K562 (cell line): ENCODE measurements around the gene BIRC6. TPM values are rescaled to one million over a fixed set of nuclear protein-coding genes. Genes with fewer than 3 reads are reported as not detected.

Source experiments
- ATAC-seq: fragments of 200-7000 bp; cut with Tn5 transposase; 3 replicates; pipeline ENCODE4 v1.9.1; 2020; ENCODE audit warnings: moderate library complexity
- BruUV-seq: library from RNA; stranded (reverse); fragments of 400-500 nt; replicated peaks from 2 replicates; lab custom pipeline; 2021; lab: Mats Ljungman, UMichigan
- CTCF ChIA-PET: fragments of 300-600 bp; formaldehyde crosslinking; extraction: SDS; loops from one replicate; lab custom pipeline; 2021; ENCODE audit warnings: low intra/inter-chr PET ratio; lab: Yijun Ruan, JAX
- POLR2A ChIA-PET: fragments of 300-600, 350-650 bp; sonication (Branson Sonifier 250); formaldehyde crosslinking; extraction: SDS; loops from one replicate; lab custom pipeline; 2021; ENCODE audit warnings: antibody characterized with exemption, inconsistent platforms; lab: Yijun Ruan, JAX
- DNase-seq, 4 experiments: peaks; one replicate each; pipeline versions ENCODE4 v3.0.0 to v3.0.0-alpha.2; 2011 to 2018; ENCODE audit warnings: low spot score in 3 of 4, mixed read lengths in 3 of 4; ENCODE audit errors: extremely low read depth in 1 of 4
- FAIRE-seq: peaks from 2 replicates; lab custom pipeline; 2011; peaks lifted over from hg19 to GRCh38; lab: Jason Lieb, UNC
- H2AFZ ChIP-seq: 2 replicates; pipeline ENCODE4 v1.6.0; 2011; ENCODE audit warnings: low read depth, low read length, control low read depth, inconsistent platforms
- H3K27ac ChIP-seq: fragments of 200-600 bp; 3 replicates; pipeline ENCODE4 v1.8.0; 2011; ENCODE audit warnings: low read depth, mild to moderate bottlenecking, control low read depth, inconsistent platforms, low read length, moderate library complexity, mixed read lengths; ENCODE audit errors: extremely low read depth
- H3K27me3 ChIP-seq, 2 experiments: fragments of 300-600 bp in 1 of 2; 2 replicates in 1 of 2; 3 replicates in 1 of 2; pipeline versions ENCODE4 v1.6.0 to v1.8.0; 2011; ENCODE audit warnings: inconsistent platforms in 2 of 2, low read length in 2 of 2, mild to moderate bottlenecking in 1 of 2, mixed read lengths in 1 of 2, moderate library complexity in 1 of 2; ENCODE audit not compliant: control insufficient read depth in 2 of 2, insufficient read depth in 2 of 2
- H3K36me3 ChIP-seq: fragments of 300-600 bp; 3 replicates; pipeline ENCODE4 v1.8.0; 2011; ENCODE audit warnings: mild to moderate bottlenecking, low read length, inconsistent platforms; ENCODE audit not compliant: control insufficient read depth, insufficient read depth
- H3K4me1 ChIP-seq, 2 experiments: fragments of 200-600 bp in 1 of 2; replicated peaks in 1 of 2; 2 replicates in 1 of 2; 3 replicates in 1 of 2; pipeline versions ENCODE4 v1.5.1 to v1.8.0; 2011; ENCODE audit warnings: inconsistent platforms in 2 of 2, low read length in 2 of 2, mild to moderate bottlenecking in 1 of 2, mixed read lengths in 1 of 2, moderate library complexity in 1 of 2; ENCODE audit not compliant: control insufficient read depth in 2 of 2, insufficient read depth in 2 of 2
- H3K4me2 ChIP-seq: 2 replicates; pipeline ENCODE4 v1.6.1; 2011; ENCODE audit warnings: low read length, control low read depth, inconsistent platforms, mixed read lengths; ENCODE audit not compliant: insufficient read depth
- H3K4me3 ChIP-seq: fragments of 200-600 bp; sonication (generic), shearing (Covaris generic); 2 replicates; pipeline ENCODE4 v1.5.1; 2016; ENCODE audit warnings: control low read depth, inconsistent platforms
- H3K79me2 ChIP-seq: fragments of 200-600 bp; 3 replicates; pipeline ENCODE4 v1.8.0; 2011; ENCODE audit warnings: low read length, inconsistent platforms; ENCODE audit not compliant: control insufficient read depth, insufficient read depth
- H3K9ac ChIP-seq, 2 experiments: 2 replicates each; pipeline versions ENCODE4 v1.6.0 to v1.6.1; 2011; ENCODE audit warnings: low read depth in 2 of 2, low read length in 2 of 2, control low read depth in 1 of 2, inconsistent platforms in 1 of 2, mild to moderate bottlenecking in 1 of 2, mixed read lengths in 1 of 2; ENCODE audit not compliant: insufficient read depth in 1 of 2
- H3K9me1 ChIP-seq: one replicate; pipeline ENCODE4 v1.6.0; 2011; ENCODE audit warnings: inconsistent platforms, mild to moderate bottlenecking, low read length, moderate library complexity; ENCODE audit not compliant: control insufficient read depth, insufficient read depth
- H3K9me3 ChIP-seq: replicated peaks from 2 replicates; pipeline ENCODE4 v1.5.1; 2011; ENCODE audit warnings: low read depth, low read length, inconsistent platforms; ENCODE audit not compliant: control insufficient read depth, insufficient read depth
- H4K20me1 ChIP-seq: replicated peaks from 2 replicates; pipeline ENCODE4 v1.6.1; 2011; ENCODE audit warnings: low read length, inconsistent platforms, mixed read lengths; ENCODE audit not compliant: control insufficient read depth, insufficient read depth
- ARHGAP35 ChIP-seq: fragments of 450-650 bp; IDR thresholded peaks from 2 replicates; pipeline ENCODE4 v1.6.1; 2018; ENCODE audit not compliant: partially characterized antibody
- ETS2 ChIP-seq: IDR thresholded peaks from 2 replicates; pipeline ENCODE4 v1.6.1; 2016; ENCODE audit warnings: borderline replicate concordance, missing genetic modification characterization, mild to moderate bottlenecking, moderate library complexity, missing compliant biosample characterization; ENCODE audit not compliant: poor library complexity, severe bottlenecking
- HSF4 ChIP-seq: fragments of 250-450 bp; sonication (Bioruptor Pico); IDR thresholded peaks from 2 replicates; pipeline ENCODE4 v2.1.2; 2022; ENCODE audit warnings: mild to moderate bottlenecking, moderate library complexity, borderline replicate concordance
- ZFP91 ChIP-seq: sonication (generic); formaldehyde crosslinking; IDR thresholded peaks from 2 replicates; pipeline ENCODE4 v1.8.0; 2022; ENCODE audit warnings: mild to moderate bottlenecking, missing genetic modification reagents
- ZMIZ1 ChIP-seq, 2 experiments: fragments of 150-350 bp in 1 of 2; IDR thresholded peaks; 2 replicates each; pipeline ENCODE4 v1.6.1; 2012 to 2016; ENCODE audit warnings: low read depth in 2 of 2, low read length in 2 of 2, mild to moderate bottlenecking in 1 of 2, moderate library complexity in 1 of 2
- ZNF407 ChIP-seq: fragments of 450-650 bp; IDR thresholded peaks from 2 replicates; pipeline ENCODE4 v1.6.1; 2016; ENCODE audit warnings: low read depth
- ZNF511 ChIP-seq: sonication (generic); formaldehyde crosslinking; IDR thresholded peaks from 2 replicates; pipeline ENCODE4 v1.8.0; 2022; ENCODE audit warnings: mild to moderate bottlenecking, missing genetic modification reagents
- WGBS: fragments of 100-300 bp; shearing (Covaris generic); methylation state at CpG from one replicate; pipeline ENCODE4 v1.1.6; 2016; ENCODE audit warnings: low coverage, mixed read lengths; ENCODE audit not compliant: insufficient coverage; ENCODE audit errors: missing lambda C conversion rate; 5-methylcytosine and 5-hydroxymethylcytosine counted together
- in situ Hi-C: fragments of 300-500 bp; cut with MboI; formaldehyde crosslinking; loops from 4 replicates; pipeline ENCODE4 v1.15.0; 2018; ENCODE audit warnings: inconsistent platforms, mixed read lengths
- intact Hi-C: fragments of 100-400 bp; cut with micrococcal nuclease; formaldehyde crosslinking; loops from 2 replicates; pipeline ENCODE4 v1.14.2; 2022
- polyA plus RNA-seq, 8 experiments: library from polyadenylated mRNA; depleted of rRNA in 4 of 8; stranded (reverse) in 5 of 8; unstranded in 3 of 8; fragments of >200 nt; fragmentation: Nextera tagmentation in 2 of 8; fragmentation: Illumina TruSeq in 1 of 8; extraction: Ambion mirVana in 2 of 8; extraction: Trizol in 1 of 8; gene quantifications; 2 replicates each; pipeline versions ENCODE4 v1.2.1 to v1.2.3, GENCODE V29; 2011 to 2014; ENCODE audit warnings: inconsistent platforms in 1 of 8, missing spikeins in 1 of 8
- total RNA-seq, 7 experiments: library from RNA; depleted of rRNA in 6 of 7; stranded (reverse); fragments of >200 nt in 6 of 7; fragmentation: Illumina TruSeq in 2 of 7; extraction: Trizol in 2 of 7; gene quantifications; 2 replicates each; pipeline versions ENCODE4 v1.2.1 to v1.2.3, GENCODE V29; 2011 to 2021; ENCODE audit warnings: low replicate concordance in 1 of 7

BIRC6 gene
- total and polyA plus RNA-seq, 9 of the 15 experiments (the other 6 are each of a cell fraction or from before 2014, with no cell fraction given), result 18.8 to 110 (median 49.8) TPM

GRCh38 chr2:32647180-32647651 is 290.4 kb downstream of the BIRC6 start:
- ChIA-PET POLR2A (interaction anchor here (0.6 to 2.6 kb wide), 3 partner anchors 10 to 280 kb away, joined by 3 to 7 read pairs (median 5); no protein-coding TSS in a partner anchor), CTCF (no interaction called here)
- H3K27ac ChIP-seq, result 0 out of 3 replicates have a peak overlapping the region, but pooled peaks have one; percentile 25
- H3K9ac ChIP-seq, result no peak overlapping the region
- H3K9me3 ChIP-seq, result no peaks in the 10 kb centered on the region
- H3K4me3 ChIP-seq, result no peak overlapping the region
- WGBS, result 72% methylated on average over 5 of the region's 5 CpGs
- no peaks in the 10 kb centered on the region for H3K79me2 ChIP-seq
- DNase-seq (no peak), FAIRE-seq (no peak), ATAC-seq (peak; percentile 38; the same call in 1 of the 3 replicates)
- in situ Hi-C loops (no loop called here), intact Hi-C loops (no loop called here)
- H3K27me3 ChIP-seq, result no peaks in the 10 kb centered on the region
- peaks cover 71% of the 10 kb centered on the region for H3K36me3 ChIP-seq
- peaks cover 0 to 8% of the 10 kb centered on the region in 2 experiments; a peak in 2 of 5 replicates for H3K4me1 ChIP-seq
- no peaks in the 10 kb centered on the region for H3K9me1 ChIP-seq
- TSS peak; percentile 16 for BruUV-seq
- H4K20me1 ChIP-seq, result no peaks in the 10 kb centered on the region
- no peak overlapping the region for H3K4me2 ChIP-seq
- no peak overlapping the region for H2AFZ ChIP-seq
- no peak for TF ChIP-seq ZFP91 (CRISPR knock-in tag)
- TF ChIP-seq ETS2 (tag), result no peak
- TF ChIP-seq HSF4 (CRISPR knock-in tag), result no peak
- TF ChIP-seq ZNF407, result no peak
- TF ChIP-seq ZMIZ1 (IDR thresholded peaks at IDR 0.05; ENCODE audit: low read depth in 2 of 2, low read length in 2 of 2), result no peak
- no peak for TF ChIP-seq ZNF511 (CRISPR knock-in tag)
- TF ChIP-seq ARHGAP35, result no peak
